Thymus (tissue), 11 donors: ENCODE measurements around the gene CRABP2. TPM values are rescaled to one million over a fixed set of nuclear protein-coding genes. Genes with fewer than 3 reads are reported as not detected.

Source experiments
- DNase-seq, 9 donors: peaks; one replicate each; pipeline ENCODE4 v3.0.0-alpha.2; 2013; ENCODE audit warnings: low spot score in 9 of 9, low read depth in 6 of 9, missing footprints in 1 of 9
- H3K27ac ChIP-seq, 2 donors: one replicate each; pipeline ENCODE4 v1.5.1; 2013; ENCODE audit warnings: control low read depth in 1 of 2, low read depth in 1 of 2, low read length in 1 of 2, mild to moderate bottlenecking in 1 of 2, moderate library complexity in 1 of 2
- H3K27me3 ChIP-seq, 2 donors: one replicate each; pipeline ENCODE4 v1.5.1; 2013; ENCODE audit warnings: low read length in 1 of 2; ENCODE audit not compliant: control insufficient read depth in 2 of 2, insufficient read depth in 1 of 2
- H3K36me3 ChIP-seq, 2 donors: one replicate each; pipeline ENCODE4 v1.5.1; 2013; ENCODE audit warnings: low read length in 1 of 2, mild to moderate bottlenecking in 1 of 2, moderate library complexity in 1 of 2; ENCODE audit not compliant: control insufficient read depth in 2 of 2, insufficient read depth in 2 of 2
- H3K4me1 ChIP-seq, 2 donors: one replicate each; pipeline ENCODE4 v1.5.1; 2013; ENCODE audit warnings: low read length in 2 of 2; ENCODE audit not compliant: control insufficient read depth in 2 of 2, insufficient read depth in 2 of 2
- H3K4me3 ChIP-seq, 2 donors: one replicate each; pipeline ENCODE4 v1.5.1; 2013; ENCODE audit warnings: low read length in 2 of 2, control low read depth in 1 of 2, mild to moderate bottlenecking in 1 of 2
- H3K9me3 ChIP-seq, 2 donors: one replicate each; pipeline ENCODE4 v1.5.1; 2013; ENCODE audit warnings: low read length in 1 of 2, mild to moderate bottlenecking in 1 of 2; ENCODE audit not compliant: control insufficient read depth in 2 of 2, insufficient read depth in 1 of 2
- WGBS: extraction: QIAGEN DNeasy Blood & Tissue Kit; methylation state at CpG from one replicate; pipeline ENCODE4 v1.1.7; 2013; 5-methylcytosine and 5-hydroxymethylcytosine counted together
- polyA plus RNA-seq: library from polyadenylated mRNA; stranded (reverse); fragments of 200-250 nt; gene quantifications from one replicate; pipeline ENCODE4 v1.2.3, GENCODE V29; 2013
- total RNA-seq: library from RNA; stranded (reverse); fragments of 120-200 nt; gene quantifications from one replicate; pipeline ENCODE4 v1.2.4, GENCODE V29; 2013
- donor health status: healthy.

The CRABP2 gene
- total and polyA plus RNA-seq, 2 donors = 20.7 to 75.0 TPM

DNA sequence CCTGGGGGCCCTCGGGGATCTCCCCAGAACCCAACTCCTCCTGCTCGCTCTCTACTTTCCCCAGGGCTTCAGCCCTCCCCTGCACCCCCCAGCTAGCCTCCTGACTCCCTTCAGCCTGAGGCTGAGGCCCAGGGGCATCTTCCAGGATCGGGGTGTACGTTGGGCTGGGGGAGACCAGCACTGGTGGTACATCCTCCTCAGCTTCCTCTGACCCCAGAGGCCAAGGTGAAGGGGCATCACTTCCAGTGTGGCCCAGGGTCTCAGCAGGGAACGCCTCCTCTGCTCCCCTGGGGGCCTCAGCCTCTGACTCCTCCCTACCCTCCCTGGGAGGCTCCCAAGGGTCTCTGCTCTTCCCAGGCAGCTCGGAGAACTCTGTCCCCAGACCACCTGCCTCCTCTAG is 35.0 kb downstream of the CRABP2 start:
- no peak for DNase-seq
- Histone ChIP-seq H3K4me1 (no peaks in the 10 kb centered on the region), H3K4me3 (no peak overlapping the region), H3K27me3 (peaks cover 9 to 79% of the 10 kb centered on the region in 2 donors), H3K36me3 (no peaks in the 10 kb centered on the region), H3K9me3 (no peaks in the 10 kb centered on the region), H3K27ac (no peak overlapping the region)
- 90% methylated on average over 6 of the region's 6 CpGs for WGBS

DNA sequence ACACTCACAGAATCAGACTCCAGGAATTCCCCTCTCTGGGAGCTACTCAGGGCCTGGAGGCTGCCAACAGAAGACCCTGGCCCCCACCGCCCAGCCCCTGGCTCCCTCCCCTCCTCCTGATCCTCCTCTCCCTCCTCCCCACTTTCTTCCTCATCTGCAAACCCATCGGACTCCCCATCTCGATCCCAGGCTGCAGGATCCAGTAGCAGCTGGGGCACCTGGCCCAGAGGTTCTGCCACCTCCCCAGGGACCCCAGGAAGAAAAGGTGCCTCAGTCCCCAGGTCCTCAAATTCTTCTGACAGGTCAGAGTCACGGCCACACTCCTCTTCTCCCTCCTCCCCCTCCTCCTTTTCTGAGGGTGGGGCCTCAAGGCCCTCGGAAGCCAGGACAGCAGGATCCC is 35.6 kb downstream of the CRABP2 start:
- no peak for DNase-seq
- no peak overlapping the region for H3K27ac ChIP-seq
- H3K36me3 ChIP-seq = no peaks in the 10 kb centered on the region
- H3K4me3 ChIP-seq = no peak overlapping the region
- H3K4me1 ChIP-seq = peaks cover 0 to 3% of the 10 kb centered on the region in 2 donors
- H3K27me3 ChIP-seq = peaks cover 5 to 79% of the 10 kb centered on the region in 2 donors
- H3K9me3 ChIP-seq = no peaks in the 10 kb centered on the region
- WGBS = 91% methylated on average over 5 of the region's 5 CpGs

DNA sequence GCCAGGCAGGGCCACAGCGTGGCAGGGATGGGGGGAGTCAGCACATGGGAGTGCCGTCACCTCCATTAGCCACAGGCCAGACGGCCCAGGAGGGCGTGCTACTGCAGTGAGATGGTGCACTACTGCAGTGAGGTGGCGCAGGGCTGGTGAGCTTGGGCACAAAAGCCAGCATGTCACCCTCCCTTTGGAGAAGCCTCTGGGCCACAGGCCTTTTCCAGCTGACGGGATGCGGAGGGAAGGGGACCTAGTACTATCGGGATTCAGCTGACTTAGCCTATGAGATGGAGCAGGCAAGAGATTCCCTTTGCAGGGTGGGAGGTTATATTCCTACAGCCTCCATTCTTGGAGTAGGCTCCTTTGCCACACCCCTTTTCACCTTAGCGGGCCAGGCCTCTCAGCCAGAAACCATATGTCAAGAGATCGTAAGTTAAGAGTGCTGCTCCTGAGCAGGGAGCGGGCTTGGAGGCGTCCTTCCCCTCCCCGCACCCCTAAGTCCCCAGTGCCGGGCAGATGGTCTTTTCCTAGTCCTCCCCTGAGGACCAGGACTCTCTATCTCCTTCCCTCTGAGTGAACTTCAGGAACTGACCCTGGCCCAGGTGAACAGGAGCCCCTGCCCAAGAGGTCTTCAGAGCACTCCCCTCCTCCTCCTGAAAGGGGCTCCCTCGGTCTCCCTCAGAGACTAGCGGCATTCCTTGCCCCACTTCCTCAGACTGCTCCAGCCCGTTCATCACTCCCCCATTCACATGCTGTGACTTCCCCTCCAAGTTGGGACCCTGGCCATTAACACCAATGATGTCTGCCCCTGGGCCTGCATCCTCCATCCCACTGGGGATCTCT is 36.4 kb downstream of the CRABP2 start:
- Histone ChIP-seq H3K4me3 (no peak overlapping the region), H3K36me3 (no peaks in the 10 kb centered on the region), H3K4me1 (peaks cover 0 to 10% of the 10 kb centered on the region in 2 donors), H3K27ac (no peak overlapping the region), H3K27me3 (peaks cover 2 to 79% of the 10 kb centered on the region in 2 donors), H3K9me3 (no peaks in the 10 kb centered on the region)
- DNase-seq = no peak
- 93% methylated on average over 17 of the region's 17 CpGs for WGBS

DNA sequence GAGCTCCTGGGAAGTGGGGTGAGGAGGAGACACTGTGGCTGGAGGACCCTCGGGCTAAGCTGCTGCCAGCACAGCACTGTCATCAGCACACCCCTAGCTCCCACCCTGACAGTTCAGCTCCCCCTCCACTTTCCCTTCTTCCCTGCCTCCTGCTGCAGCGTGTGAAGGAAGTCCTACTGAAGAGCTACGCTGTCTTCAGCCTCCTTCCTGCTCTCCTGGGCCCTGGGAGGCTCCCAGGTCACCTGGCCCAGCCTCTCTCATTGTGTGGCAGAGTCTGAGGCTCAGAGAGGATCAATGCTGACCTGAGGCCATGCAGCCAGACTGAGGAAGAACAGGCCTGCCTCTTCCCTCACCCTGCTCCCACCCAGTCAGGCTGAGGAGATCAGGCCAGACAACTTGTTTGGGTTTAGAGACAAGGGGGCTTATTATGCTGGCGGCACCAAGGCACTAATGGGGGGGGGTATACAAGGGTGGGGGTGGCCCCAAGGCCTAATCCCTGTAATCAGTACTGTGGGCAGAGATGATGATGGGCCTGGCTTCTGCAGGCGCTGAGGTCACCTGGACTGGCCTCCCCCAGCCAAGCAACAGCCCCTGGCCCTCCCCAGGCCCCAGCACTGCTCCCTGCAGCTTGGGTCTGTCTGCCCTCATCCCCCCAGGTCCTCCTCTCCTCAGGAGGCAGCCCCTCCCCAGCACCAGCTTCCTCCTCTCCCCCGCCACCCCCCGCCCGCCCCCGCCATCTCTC is 37.2 kb downstream of the CRABP2 start:
- H3K36me3 ChIP-seq = no peaks in the 10 kb centered on the region
- no peaks in the 10 kb centered on the region for H3K9me3 ChIP-seq
- peaks cover 0 to 16% of the 10 kb centered on the region in 2 donors for H3K4me1 ChIP-seq
- no peak overlapping the region for H3K4me3 ChIP-seq
- H3K27me3 ChIP-seq = peaks cover 2 to 73% of the 10 kb centered on the region in 2 donors
- peak overlapping the region in 1 of 2 donors; percentile 18 for H3K27ac ChIP-seq
- no peak for DNase-seq
- 96% methylated on average over 9 of the region's 9 CpGs for WGBS

DNA sequence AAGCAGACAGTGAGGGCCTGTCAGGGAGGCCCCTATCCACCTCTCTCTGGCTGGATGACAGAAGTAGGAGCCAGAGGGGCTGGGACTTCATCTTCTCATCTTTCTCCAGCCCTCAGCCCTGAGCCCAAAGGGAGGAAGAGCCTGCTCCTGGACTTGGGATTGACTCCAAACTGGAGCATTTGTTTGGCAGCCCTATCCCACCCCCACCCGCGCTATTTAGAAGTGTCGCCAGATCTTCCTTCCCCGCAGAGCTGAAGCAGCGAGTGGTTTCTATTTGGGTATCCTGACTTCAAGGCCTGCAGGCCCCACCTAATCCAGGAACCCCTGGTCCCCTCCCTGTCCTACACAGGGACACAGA is 37.8 kb downstream of the CRABP2 start:
- no peaks in the 10 kb centered on the region for H3K36me3 ChIP-seq
- no peak overlapping the region for H3K27ac ChIP-seq
- no peak for DNase-seq
- H3K9me3 ChIP-seq = no peaks in the 10 kb centered on the region
- 89% methylated on average over 5 of the region's 5 CpGs for WGBS
- peaks cover 2 to 68% of the 10 kb centered on the region in 2 donors for H3K27me3 ChIP-seq
- H3K4me3 ChIP-seq = no peak overlapping the region
- H3K4me1 ChIP-seq = peaks cover 0 to 21% of the 10 kb centered on the region in 2 donors

DNA sequence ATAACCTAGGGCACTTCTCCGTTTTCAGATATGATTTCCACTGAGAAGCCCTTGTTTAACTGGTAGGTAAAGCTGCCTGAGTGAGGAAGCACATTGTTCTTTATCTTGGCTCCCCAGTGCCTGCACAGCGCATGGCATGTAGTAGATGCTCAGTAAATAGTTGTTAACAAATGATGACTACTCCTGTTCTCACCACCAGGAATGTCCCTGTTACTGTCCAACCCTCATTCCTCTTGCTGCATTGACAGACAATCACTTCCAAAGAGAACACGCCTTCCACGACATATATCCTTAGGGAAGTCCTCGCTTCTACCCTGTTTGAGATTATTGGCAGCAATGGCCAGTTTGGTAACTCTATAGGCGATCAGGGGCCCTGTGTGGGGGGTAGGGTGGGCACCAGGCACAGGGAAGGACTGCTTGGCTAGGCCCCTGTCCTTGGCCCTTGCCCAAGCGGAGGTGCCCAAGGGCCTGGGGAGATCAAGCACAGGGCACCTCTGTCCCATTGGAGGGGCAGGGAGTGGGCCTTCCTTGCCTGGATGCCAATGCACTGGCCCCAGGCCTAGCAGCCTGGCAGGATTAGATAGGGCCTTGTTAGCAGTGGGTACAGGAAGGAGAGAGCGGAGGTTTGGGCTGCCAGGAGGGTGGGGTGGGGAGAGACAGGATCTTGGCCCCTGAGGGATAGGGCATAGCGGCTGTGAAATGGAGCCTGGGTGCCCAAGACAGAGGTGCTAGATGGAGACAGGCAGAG is 38.3 kb downstream of the CRABP2 start:
- H3K27me3 ChIP-seq = peaks cover 2 to 66% of the 10 kb centered on the region in 2 donors
- DNase-seq = no peak
- no peaks in the 10 kb centered on the region for H3K9me3 ChIP-seq
- no peak overlapping the region for H3K4me3 ChIP-seq
- 95% methylated on average over 9 of the region's 9 CpGs for WGBS
- peaks cover 0 to 27% of the 10 kb centered on the region in 2 donors for H3K4me1 ChIP-seq
- no peaks in the 10 kb centered on the region for H3K36me3 ChIP-seq
- H3K27ac ChIP-seq = no peak overlapping the region

DNA sequence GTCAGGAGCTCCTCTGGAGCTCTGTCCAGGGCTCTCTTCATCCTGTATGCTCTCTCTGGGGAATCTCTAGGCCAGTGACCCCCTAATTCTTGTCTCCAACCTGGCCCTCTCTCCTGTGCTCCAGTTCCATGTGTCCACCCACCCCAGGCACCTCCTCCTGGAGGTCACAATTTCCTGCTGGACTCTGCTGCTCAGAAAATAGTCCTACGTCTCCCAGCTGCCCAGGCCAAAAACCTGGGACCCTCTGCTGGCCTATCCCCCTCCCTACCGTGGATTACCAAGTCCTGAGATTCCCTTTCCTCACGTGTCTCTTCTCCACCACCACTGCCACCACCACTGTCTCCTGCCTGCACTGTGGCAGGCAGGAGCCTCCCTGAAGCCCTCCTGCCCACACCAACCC is 39.8 kb downstream of the CRABP2 start:
- WGBS = 93% methylated on average over 3 of the region's 3 CpGs
- peaks cover 0 to 54% of the 10 kb centered on the region in 2 donors for H3K27me3 ChIP-seq
- no peak overlapping the region for H3K27ac ChIP-seq
- no peaks in the 10 kb centered on the region for H3K36me3 ChIP-seq
- peaks cover 3 to 42% of the 10 kb centered on the region in 2 donors for H3K4me1 ChIP-seq
- no peak overlapping the region for H3K4me3 ChIP-seq
- DNase-seq = no peak
- no peaks in the 10 kb centered on the region for H3K9me3 ChIP-seq

DNA sequence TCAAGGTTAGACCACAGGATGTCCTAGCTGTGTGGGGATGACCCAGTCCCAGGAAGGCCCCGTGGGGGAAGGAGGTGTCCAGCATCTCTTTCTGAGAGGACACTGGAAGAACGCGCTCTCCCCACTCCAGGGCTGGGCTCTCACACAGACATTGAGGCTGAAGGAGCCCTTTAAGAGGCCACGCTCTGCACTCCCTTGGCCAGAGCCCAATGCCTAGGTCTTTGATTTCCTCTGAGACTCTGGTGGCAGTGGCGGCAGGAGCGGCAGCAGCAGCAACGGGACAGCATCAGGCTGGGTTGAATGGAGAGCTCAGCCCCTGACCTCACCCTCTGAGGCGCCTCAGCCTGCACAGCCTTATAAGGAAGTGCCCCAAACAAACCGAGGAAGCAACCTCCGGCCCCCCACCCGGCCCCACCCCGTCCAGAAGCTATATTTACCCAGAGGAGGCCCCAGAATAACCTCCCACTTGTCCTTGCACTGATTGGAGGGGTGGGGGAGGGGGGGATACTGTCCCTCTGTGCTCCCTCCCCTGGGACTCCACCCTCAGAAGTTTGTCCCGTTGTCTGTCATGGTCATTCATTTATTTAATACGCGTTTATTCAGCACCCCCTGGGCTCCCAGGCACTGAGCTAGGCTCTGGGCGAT is 40.5 kb downstream of the CRABP2 start:
- no peak overlapping the region for H3K27ac ChIP-seq
- H3K4me1 ChIP-seq = peaks cover 3 to 47% of the 10 kb centered on the region in 2 donors
- 39% methylated on average over 16 of the region's 16 CpGs for WGBS
- H3K36me3 ChIP-seq = no peaks in the 10 kb centered on the region
- peaks cover 0 to 49% of the 10 kb centered on the region in 2 donors for H3K27me3 ChIP-seq
- no peaks in the 10 kb centered on the region for H3K9me3 ChIP-seq
- H3K4me3 ChIP-seq = no peak overlapping the region
- no peak for DNase-seq
